ENCODE data around the gene COL1A2. TPM values are rescaled to one million over a fixed set of nuclear protein-coding genes. Genes with fewer than 3 reads are reported as not detected.

The COL1A2 gene
- total and polyA plus RNA-seq, 2 of the 8 experiments (the other 6 are each of a cell fraction or from before 2014, with no cell fraction given): 45.2 to 87.2 TPM

DNA sequence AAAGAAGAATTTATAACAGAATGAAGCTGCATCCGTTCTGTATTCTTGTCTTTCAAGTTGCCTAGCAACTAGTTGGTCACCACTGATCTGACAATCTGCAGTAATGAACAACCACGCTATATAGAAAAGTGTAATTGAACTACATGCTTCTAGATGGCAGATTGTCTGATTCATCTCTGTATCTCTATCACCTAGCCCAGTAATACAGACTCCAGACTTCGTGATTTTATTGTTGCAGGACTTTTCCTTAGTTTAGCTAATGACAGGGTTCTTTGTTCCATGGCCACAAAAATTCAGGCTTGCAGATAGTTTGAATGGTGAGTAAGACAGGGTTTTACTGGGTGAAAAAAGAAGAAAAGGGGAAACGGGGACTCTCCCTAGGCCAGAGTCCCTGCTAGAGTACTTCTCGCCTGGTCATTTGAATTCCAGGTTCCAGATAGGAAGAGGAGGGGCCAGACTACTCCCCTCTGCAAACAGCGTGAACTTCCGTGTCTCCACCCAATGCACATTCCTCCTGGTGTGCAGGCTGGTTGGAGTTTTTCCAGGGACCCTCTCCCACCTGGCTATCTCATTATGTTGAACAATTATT is 45.9 kb downstream of the COL1A2 start (continued):
- TF ChIP-seq CHD7 (IDR thresholded peaks at IDR 0.05; ENCODE audit: insufficient replicate concordance, low read length) (no peak), HDAC6 (IDR thresholded peaks at IDR 0.05; ENCODE audit: low read depth, low read length) (no peak), YY1 (IDR thresholded peaks at IDR 0.05; ENCODE audit: low read depth, low read length) (no peak)
